Measurements from ENCODE around the gene CRACR2A.

- TF ChIP-seq TAF1 (IDR thresholded peaks at IDR 0.05; ENCODE audit: borderline replicate concordance, insufficient read depth, low read length) (no peak), POLR2AphosphoS5 (IDR thresholded peaks at IDR 0.05; ENCODE audit: low read depth, low read length) (no peak), SIN3A (IDR thresholded peaks at IDR 0.05; ENCODE audit: borderline replicate concordance, insufficient read depth, low read length) (no peak), FOXP2 (optimal IDR thresholded peaks at IDR 0.05; ENCODE audit: borderline replicate concordance, extremely low read depth, extremely low read length, insufficient read depth) (no peak)
- TF ChIP-seq, protein P1, sequence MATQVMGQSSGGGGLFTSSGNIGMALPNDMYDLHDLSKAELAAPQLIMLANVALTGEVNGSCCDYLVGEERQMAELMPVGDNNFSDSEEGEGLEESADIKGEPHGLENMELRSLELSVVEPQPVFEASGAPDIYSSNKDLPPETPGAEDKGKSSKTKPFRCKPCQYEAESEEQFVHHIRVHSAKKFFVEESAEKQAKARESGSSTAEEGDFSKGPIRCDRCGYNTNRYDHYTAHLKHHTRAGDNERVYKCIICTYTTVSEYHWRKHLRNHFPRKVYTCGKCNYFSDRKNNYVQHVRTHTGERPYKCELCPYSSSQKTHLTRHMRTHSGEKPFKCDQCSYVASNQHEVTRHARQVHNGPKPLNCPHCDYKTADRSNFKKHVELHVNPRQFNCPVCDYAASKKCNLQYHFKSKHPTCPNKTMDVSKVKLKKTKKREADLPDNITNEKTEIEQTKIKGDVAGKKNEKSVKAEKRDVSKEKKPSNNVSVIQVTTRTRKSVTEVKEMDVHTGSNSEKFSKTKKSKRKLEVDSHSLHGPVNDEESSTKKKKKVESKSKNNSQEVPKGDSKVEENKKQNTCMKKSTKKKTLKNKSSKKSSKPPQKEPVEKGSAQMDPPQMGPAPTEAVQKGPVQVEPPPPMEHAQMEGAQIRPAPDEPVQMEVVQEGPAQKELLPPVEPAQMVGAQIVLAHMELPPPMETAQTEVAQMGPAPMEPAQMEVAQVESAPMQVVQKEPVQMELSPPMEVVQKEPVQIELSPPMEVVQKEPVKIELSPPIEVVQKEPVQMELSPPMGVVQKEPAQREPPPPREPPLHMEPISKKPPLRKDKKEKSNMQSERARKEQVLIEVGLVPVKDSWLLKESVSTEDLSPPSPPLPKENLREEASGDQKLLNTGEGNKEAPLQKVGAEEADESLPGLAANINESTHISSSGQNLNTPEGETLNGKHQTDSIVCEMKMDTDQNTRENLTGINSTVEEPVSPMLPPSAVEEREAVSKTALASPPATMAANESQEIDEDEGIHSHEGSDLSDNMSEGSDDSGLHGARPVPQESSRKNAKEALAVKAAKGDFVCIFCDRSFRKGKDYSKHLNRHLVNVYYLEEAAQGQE (IDR thresholded peaks at IDR 0.05; ENCODE audit: insufficient read depth in 1 of 2, low read depth in 2 of 2, low read length in 2 of 2), result no peak
These were observed 95.8 kb downstream of the CRACR2A start for GRCh38 chr12:3656946-3657622.
